Upper lobe of right lung (tissue), 1 donor: ENCODE data around the gene ADCY2. TPM values are rescaled to one million over a fixed set of nuclear protein-coding genes. Genes with fewer than 3 reads are reported as not detected.

ENCODE experiments used
- ATAC-seq: fragments of 200-7000 bp; cut with Tn5 transposase; one replicate; pipeline ENCODE4 v1.9.1; 2020; ENCODE audit warnings: mild to moderate bottlenecking, moderate library complexity
- DNase-seq: peaks from one replicate; pipeline ENCODE4 v3.0.0-alpha.2; 2020
- H3K27ac ChIP-seq: fragments of 200-600 bp; one replicate; pipeline ENCODE4 v1.8.0; 2022
- H3K27me3 ChIP-seq: fragments of 200-600 bp; one replicate; pipeline ENCODE4 v1.8.0; 2022; ENCODE audit warnings: mild to moderate bottlenecking
- H3K36me3 ChIP-seq: fragments of 200-600 bp; one replicate; pipeline ENCODE4 v1.8.0; 2022
- H3K4me1 ChIP-seq: fragments of 200-600 bp; one replicate; pipeline ENCODE4 v1.8.0; 2022
- H3K4me3 ChIP-seq: fragments of 200-600 bp; one replicate; pipeline ENCODE4 v1.8.0; 2022; ENCODE audit warnings: mild to moderate bottlenecking
- H3K9me3 ChIP-seq: fragments of 200-600 bp; one replicate; pipeline ENCODE4 v1.8.0; 2022
- CTCF ChIP-seq: fragments of 200-600 bp; IDR thresholded peaks from one replicate; pipeline ENCODE4 v1.8.0; 2022; ENCODE audit warnings: antibody characterized with exemption
- intact Hi-C: fragments of 100-400 bp; cut with DNase I; formaldehyde crosslinking; loops from one replicate; pipeline ENCODE4 v1.11.0; 2022
- total RNA-seq: library from RNA; stranded (reverse); fragmentation: NEBNext Ultra II Directional; extraction: Animal tissue kit (Norgen Biotek cat#: 25700); gene quantifications from one replicate; pipeline ENCODE4 v1.2.1, GENCODE V29; 2021
- donor health status: DM: no; HTN: yes; CAD: no; lungs with severe emphysema.

ADCY2 gene
- total RNA-seq, 1 donor from 2014 or later, result 0.17 TPM

GRCh38 chr5:7391814-7392692 is 3.9 kb upstream of the ADCY2 start:
- intact Hi-C loops, result no loop called here
- Histone ChIP-seq H3K9me3 (no peaks in the 10 kb centered on the region), H3K27ac (no peak overlapping the region), H3K36me3 (no peaks in the 10 kb centered on the region), H3K4me3 (no peak overlapping the region), H3K27me3 (peaks cover 31% of the 10 kb centered on the region), H3K4me1 (no peaks in the 10 kb centered on the region)
- ATAC-seq (peak; percentile 35), DNase-seq (no peak)
- TF ChIP-seq CTCF, result peak; percentile 46

- intact Hi-C loops, result no loop called here
- DNase-seq (no peak), ATAC-seq (no peak)
- Histone ChIP-seq H3K9me3 (no peaks in the 10 kb centered on the region), H3K4me1 (no peaks in the 10 kb centered on the region), H3K4me3 (no peak overlapping the region), H3K36me3 (no peaks in the 10 kb centered on the region), H3K27me3 (peaks cover 36% of the 10 kb centered on the region), H3K27ac (no peak overlapping the region)
- no peak for TF ChIP-seq CTCF
These were observed 3.3 kb upstream of the ADCY2 start for GRCh38 chr5:7392693-7393024.

DNA sequence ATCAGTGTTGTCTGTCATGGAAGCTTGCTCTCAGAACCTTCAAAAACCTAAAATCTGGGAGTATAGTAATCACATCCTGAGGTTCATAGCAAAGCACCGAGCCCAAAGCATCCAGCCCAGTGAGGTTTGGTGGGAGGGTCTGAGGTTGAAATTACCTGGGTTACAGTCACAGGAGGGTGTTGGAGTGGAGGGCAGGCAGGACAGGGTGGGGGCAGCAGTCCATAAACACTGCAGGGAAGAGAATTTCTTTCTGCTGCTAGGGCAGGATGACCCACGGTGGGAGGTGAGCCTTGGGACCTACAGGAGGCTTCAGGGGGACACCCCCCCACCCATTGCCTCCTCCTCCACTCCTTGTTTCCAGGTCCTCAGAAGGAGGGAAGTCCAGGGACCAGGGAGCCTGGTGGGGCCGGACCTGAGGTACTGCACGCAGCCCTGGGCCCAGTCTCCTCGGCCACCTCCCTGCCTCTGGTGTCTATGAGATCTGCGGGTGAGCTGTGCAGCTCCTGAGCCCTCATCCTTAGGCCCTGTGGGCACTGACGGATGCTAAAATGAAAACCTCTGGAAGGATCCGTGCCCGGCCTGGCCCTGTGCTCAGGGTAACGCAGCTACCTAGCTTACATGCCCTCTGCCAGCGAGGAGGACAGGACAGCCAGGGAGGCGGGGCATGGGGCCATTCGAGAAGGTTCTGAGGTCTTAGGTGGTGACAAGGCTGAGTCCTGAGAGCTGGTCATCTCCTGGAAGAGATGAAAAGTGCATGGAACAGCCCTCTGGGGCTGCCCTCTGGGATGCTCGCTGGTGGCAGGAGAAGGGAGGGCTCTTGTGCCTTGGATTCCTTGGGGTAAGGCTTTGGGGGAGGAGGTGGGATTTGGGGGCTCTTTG is 1.8 kb upstream of the ADCY2 start:
- H3K27me3 ChIP-seq, result peaks cover 50% of the 10 kb centered on the region
- no peak for TF ChIP-seq CTCF
- no peaks in the 10 kb centered on the region for H3K4me1 ChIP-seq
- no peak overlapping the region for H3K27ac ChIP-seq
- no peak for DNase-seq
- intact Hi-C loops, result no loop called here
- ATAC-seq, result no peak
- H3K4me3 ChIP-seq, result no peak overlapping the region
- no peaks in the 10 kb centered on the region for H3K36me3 ChIP-seq
- H3K9me3 ChIP-seq, result no peaks in the 10 kb centered on the region

GRCh38 chr5:7394889-7395431 is 978 bp upstream of the ADCY2 start:
- no peaks in the 10 kb centered on the region for H3K9me3 ChIP-seq
- H3K27ac ChIP-seq, result no peak overlapping the region
- DNase-seq (no peak), ATAC-seq (peak; percentile 19)
- H3K4me1 ChIP-seq, result no peaks in the 10 kb centered on the region
- no peak for TF ChIP-seq CTCF
- H3K36me3 ChIP-seq, result no peaks in the 10 kb centered on the region
- intact Hi-C loops, result no loop called here
- H3K4me3 ChIP-seq, result no peak overlapping the region
- H3K27me3 ChIP-seq, result peaks cover 51% of the 10 kb centered on the region

DNA sequence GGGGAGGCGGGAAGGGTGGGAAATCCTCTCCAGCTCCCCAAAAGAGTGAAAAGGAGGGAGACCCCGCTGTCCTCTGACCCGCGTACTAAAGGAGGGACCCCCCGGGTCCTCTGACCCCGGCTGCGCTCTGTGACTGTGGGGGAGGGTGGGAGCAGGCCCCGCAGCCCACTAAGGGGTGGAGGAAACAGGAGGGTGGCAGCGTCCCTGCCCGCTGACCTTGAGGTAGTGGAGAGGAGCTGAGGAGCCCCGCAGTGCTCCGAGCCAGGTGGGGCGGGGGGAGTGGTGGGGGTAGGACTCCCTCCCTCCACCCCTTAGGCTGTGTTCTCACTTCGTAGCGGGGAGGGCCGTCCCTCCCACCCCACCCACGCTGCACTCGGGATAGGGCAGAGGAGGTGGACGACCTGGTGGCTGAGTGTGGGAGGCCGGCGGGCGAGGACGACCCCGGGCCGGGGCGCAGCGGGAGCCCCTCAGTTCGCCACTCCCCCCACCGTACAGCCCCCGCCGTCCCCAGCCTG is 449 bp upstream of the ADCY2 start:
- Histone ChIP-seq H3K4me1 (no peaks in the 10 kb centered on the region), H3K4me3 (no peak overlapping the region), H3K27me3 (peaks cover 51% of the 10 kb centered on the region), H3K9me3 (no peaks in the 10 kb centered on the region), H3K27ac (no peak overlapping the region), H3K36me3 (no peaks in the 10 kb centered on the region)
- no peak for TF ChIP-seq CTCF
- ATAC-seq (peak; percentile 25), DNase-seq (no peak)
- intact Hi-C loops, result no loop called here
